Activated T-helper 1 cell treated with anti-CD3 and anti-CD28 coated beads, Interleukin-2, amount 50 U/mL, for 16 hours (primary cell): Measurements from ENCODE around the gene MRTFA.

ENCODE experiments used
- DNase-seq, 2 donors: peaks; one replicate each; pipeline ENCODE4 v3.0.0-alpha.2; 2020; ENCODE audit warnings: low read depth in 1 of 2, low spot score in 1 of 2

Gene MRTFA

GRCh38 chr22:40434106-40434505 lies 202.4 kb downstream of the MRTFA start:
- DNase-seq: no peak

DNA sequence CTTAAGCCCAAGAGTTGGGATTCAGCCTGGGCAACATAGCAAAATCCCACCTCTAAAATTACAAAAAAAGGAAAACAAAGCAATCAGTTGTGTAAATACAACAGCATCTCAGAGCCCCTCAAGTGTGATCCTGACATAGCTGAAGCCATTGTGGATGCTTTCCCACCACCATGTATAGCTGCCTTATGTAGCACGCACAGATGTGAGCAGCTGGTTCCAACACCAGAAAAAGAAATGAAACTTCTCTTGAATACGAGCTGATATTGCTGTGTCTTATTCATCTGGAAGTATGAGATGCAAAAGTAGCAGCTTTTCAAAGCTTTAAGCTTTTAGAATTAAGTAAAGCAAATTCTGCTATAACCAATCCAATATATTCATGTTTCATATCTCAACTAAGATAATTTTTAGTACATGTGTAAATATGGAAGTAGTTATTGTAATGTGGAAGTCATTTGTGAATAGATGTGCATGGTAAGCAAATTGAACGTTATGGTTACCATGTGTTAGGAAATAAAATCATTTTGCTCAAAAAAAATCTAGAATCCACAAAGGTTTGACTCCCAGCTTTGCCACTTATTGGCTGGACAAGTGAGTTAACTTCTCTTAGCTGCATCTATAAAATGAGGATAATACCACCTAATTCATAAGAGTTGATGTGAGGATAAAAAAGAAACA lies 203.0 kb downstream of the MRTFA start:
- no peak for DNase-seq

DNA sequence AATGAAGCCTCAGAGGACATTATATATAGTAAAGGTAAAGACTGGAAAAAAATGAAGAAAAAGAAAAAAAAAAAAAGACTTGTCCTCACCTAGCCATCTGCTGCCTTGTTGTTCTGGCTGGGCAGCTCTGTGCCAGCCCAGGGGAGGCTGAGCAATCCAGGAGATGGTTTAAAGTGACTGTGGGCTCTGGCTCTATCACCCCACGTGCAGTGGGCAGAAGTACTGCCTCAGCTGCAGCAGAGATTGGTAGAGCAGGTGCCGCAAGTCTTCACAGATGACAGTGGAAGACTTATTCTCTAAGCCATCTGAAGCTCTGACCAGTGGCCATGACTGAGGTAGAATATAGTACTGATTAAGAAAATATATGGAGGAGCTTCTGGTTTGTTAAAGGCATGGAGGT lies 203.9 kb downstream of the MRTFA start:
- no peak for DNase-seq

DNA sequence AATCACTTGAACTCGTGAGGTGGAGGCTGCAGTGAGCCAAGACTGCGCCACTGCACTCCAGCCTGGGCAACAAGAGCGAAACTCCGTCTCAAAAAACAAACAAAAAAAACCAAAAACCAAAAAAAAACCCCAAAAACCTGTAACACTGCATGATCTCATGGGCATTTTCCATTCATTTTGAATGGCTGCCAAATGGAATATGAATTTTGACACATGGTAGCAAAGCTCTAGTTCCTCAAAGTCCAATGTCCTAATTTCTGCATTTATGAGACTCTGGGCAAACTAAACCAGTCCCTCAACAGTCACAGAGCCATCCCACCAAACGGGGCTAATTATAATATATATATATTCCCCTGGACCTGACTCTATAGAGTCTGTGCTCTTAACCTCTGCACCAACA lies 204.4 kb downstream of the MRTFA start:
- DNase-seq: no peak

DNA sequence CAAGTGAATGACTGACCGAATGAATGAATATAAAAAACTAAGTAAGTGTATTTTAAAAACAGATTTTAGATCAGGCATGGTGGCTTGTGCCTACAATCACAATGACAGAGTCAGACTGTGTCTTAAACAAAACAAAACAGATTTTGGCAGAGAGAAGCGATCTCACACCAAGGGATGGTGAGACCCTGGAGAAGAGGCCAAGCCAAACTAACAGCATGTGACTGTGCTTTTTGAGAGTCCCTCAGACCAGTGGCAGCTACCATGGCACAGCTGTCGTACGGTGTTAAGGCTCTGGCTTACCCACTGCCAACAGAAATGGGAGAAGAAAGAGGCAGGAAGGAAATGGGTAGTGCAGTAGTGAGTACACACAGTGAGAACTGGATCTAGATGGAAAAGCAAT lies 205.5 kb downstream of the MRTFA start:
- DNase-seq: no peak

GRCh38 chr22:40429481-40429880 lies 207.0 kb downstream of the MRTFA start:
- no peak for DNase-seq

DNA sequence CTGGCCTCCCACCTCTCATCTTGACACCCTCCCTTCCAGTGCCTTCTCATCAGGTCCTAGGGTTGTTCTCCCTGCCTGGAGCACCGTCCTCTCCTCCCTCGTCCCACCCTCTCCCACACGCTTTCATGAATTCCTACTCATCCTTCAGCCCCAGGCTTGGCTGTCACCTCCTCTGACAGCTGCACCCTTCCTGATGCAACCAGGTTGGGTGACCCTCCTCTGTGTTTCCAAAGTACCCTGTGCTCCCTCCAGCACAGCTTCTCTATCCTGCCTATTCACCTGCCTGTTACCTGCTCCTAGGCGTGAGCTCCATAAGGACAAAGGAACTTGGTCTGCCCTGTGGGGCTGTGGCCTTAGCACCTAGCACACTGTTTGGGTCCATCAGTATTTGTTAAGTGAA lies 207.7 kb downstream of the MRTFA start:
- no peak for DNase-seq

GRCh38 chr22:40426594-40427333 lies 209.8 kb downstream of the MRTFA start:
- DNase-seq: no peak

GRCh38 chr22:40425082-40425481 lies 211.4 kb downstream of the MRTFA start:
- no peak for DNase-seq

- no peak for DNase-seq
These were observed 212.5 kb downstream of the MRTFA start for GRCh38 chr22:40423882-40424640.

- DNase-seq: no peak
These were observed 213.2 kb downstream of the MRTFA start for GRCh38 chr22:40423310-40423688.

DNA sequence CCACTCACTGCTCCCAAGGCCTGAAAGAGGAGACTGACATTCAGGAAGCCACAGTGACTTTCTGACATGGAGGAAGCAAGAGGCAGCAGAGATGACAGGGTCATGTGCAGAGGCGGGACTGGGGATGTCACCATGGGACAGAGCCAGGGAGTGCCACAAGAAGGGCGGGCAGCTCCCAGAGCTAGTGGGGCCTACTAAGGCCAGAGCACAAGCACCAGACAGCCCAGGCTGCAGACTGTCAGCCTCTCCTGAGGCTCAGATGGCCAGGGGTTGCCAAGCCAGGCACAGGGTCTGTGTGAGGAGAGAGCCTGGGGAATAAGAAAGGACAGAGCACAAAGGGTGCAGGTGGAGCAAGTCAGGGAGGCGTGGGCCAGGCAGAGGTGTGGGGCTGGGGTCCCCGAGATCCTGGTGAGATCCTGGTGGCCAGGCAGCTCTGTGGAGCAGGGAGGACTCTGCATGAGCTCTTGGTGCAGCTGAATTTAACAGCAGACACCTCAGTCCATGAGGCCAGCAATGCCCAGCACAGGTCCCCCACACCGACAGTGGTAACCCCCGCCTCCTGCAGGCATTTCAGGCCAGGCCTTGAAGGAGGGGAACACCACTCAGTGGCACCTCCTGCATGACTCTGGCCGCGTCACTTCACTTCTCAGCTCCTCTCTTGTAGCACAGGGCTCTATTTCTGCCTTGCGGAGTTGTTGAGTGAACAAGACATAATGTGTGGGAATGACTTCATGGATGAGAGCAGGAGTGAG lies 213.8 kb downstream of the MRTFA start:
- DNase-seq: no peak

DNA sequence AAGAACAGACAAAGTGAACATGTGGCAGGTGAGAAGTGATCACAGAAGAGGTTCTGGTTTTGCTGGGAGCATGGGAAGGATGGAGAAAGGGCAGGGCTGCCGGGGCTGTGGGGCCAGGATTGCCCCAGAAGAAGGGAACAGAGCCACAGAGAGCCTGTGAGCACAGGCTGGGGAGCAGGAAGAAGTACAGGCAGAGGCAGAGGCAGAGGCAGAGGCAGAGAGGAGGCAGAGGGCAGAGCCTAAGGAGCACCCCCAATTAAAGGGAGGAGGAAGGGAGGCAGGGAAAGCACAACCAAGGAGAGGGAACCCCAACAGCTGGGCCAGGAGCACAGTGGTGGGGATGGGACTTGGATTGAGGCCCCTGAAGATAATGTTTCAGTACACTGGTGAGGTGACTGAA lies 214.6 kb downstream of the MRTFA start:
- no peak for DNase-seq

- DNase-seq: no peak
These were observed 215.5 kb downstream of the MRTFA start for GRCh38 chr22:40421082-40421350.

GRCh38 chr22:40420341-40421081 lies 216.0 kb downstream of the MRTFA start:
- no peak for DNase-seq

- DNase-seq: no peak
These were observed 216.8 kb downstream of the MRTFA start for GRCh38 chr22:40419718-40420117.

DNA sequence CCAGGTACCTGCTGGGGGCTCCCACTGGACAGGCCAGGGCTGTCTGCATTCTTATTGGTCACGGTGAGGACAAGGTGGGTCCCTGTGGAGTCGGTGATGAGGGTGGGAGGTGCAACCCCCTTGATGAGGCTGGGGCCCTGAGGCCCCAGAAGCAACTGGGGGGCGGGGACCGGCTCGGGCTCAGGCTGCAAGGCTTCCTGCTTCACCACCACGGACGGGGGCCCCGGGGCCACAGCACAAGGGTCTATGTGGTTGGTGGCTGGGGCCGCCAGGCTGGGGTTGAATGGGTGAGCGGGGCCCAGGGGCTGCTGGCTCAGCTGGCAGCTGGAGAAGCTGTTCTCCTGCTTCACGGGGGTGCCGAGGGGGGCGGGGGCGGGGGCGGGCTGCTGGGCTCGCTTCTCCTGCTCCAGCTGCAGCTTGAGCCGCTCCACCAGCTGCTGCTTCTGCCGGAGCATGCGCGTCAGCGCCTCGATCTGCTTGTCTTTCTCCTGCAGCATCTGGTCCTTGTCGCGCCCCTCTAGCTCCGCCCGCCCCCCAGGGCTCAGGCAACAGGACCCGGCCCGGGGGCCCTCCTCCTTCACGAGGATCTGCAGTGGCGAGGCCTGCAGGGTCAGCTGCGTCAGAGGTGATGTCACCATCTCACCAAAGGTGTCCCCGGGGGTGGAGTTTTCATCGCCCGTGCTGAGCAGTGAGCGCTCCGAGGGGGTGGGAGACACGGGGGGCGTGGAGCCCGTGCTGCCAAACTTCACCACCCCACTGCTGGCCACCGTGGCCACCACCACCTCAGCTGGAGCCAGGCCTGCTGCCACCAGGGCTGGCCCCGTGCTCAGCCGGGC lies 217.9 kb downstream of the MRTFA start:
- no peak for DNase-seq

DNA sequence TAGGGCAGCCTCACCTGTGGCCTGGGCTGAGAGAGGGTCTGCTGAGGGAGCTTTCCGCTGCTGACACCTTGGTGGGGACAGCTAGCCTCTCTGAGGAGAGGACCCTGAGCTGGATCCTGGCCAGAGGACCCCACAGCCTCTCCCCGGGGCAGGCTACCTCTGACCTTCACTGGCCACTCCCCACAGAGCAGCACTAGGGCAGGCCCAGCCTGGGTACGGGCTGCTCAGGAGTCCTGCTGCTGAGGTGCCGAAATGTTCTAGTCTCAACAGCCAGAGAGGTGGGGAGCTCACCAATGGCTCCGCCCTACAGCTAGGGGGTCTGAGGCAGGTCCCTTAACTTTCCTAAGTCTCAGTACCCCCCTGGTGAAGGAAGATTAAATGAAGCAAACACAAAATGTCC lies 218.6 kb downstream of the MRTFA start:
- no peak for DNase-seq

GRCh38 chr22:40417041-40417440 lies 219.5 kb downstream of the MRTFA start:
- DNase-seq: no peak

DNA sequence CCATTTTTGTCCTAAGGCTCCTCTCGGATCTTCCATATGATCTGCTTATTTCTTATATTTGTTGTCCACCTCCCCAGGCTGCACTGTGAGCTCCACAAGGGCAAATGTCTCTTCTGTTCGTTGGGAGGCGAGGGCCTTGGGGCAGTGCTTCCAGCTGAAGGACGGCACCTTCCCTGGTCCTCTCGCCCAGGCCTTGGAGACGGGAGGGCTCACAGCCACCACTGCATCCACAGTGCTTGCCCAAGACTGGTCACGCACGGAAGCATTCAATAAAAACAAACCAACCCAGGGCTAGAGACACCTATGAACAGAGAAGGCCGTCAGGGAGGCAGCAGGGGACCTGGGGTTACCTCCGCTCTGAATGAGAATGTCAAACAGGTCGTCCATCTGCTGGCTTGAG lies 219.9 kb downstream of the MRTFA start:
- no peak for DNase-seq
